Measurements from ENCODE around the gene GRAP.

DNA sequence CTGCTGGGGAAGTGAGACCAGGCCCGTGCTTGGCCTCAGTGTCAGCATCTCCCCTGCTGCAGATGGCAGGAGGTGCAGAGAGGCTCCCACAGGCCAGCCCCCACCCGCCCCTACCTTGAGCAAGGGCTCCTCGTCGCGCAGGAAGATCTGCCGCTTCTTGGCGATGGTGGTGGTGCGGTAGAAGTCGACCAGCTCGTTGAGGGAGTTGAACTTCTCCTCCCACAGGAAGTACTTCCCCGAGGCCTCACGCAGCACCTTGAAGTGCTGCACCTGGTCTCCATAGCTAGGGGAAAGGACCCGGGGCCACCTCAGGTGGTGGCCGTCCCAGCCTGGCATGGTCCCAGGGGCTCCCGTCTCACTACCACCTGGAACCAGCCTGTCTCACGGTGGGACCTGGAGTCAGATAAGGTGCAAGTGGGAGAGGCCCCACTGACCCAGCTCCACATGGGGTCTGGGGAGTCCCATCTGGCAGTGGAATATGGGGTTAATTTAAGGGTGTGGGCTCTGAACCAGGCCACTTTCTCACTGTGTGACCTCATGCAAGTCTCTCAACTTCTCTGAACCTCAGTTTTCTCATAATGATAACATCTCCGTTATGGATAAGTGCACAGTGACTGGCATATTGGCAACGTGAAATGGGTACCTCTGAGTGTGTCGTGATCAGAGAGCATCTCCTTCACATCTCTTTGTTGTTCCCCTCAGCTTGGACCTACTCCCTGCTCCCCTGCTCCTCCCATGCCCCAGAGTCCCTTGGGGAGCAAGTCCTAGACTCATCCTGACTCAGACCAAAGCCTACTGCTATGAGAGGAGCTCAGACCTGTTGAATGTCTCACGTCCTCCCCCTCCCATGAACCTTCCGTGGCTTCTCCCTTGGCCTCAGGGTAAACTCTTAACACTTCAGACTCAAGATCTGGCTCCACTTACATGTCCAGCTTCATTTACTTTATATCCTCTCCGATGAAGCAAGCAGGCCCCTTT, 22.4 kb downstream of the GRAP start:
- TF ChIP-seq, protein P1, sequence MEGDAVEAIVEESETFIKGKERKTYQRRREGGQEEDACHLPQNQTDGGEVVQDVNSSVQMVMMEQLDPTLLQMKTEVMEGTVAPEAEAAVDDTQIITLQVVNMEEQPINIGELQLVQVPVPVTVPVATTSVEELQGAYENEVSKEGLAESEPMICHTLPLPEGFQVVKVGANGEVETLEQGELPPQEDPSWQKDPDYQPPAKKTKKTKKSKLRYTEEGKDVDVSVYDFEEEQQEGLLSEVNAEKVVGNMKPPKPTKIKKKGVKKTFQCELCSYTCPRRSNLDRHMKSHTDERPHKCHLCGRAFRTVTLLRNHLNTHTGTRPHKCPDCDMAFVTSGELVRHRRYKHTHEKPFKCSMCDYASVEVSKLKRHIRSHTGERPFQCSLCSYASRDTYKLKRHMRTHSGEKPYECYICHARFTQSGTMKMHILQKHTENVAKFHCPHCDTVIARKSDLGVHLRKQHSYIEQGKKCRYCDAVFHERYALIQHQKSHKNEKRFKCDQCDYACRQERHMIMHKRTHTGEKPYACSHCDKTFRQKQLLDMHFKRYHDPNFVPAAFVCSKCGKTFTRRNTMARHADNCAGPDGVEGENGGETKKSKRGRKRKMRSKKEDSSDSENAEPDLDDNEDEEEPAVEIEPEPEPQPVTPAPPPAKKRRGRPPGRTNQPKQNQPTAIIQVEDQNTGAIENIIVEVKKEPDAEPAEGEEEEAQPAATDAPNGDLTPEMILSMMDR (conservative IDR thresholded peaks at IDR 0.05; ENCODE audit: low read depth, low read length) = no peak
- TF ChIP-seq EZH2 (IDR thresholded peaks at IDR 0.05; ENCODE audit: low read length, unreplicated experiment) = no peak
